Epithelial cell of esophagus (primary cell): ENCODE data around the gene CDKL4.

Experiments
- DNase-seq: peaks from one replicate; pipeline ENCODE4 v3.0.0; 2010; ENCODE audit warnings: low read depth
- H3K4me3 ChIP-seq: 2 replicates; pipeline ENCODE4 v1.5.1; 2011; ENCODE audit warnings: mild to moderate bottlenecking, low read length, control low read depth
- CTCF ChIP-seq: IDR thresholded peaks from 2 replicates; pipeline ENCODE4 v1.5.1; 2011; ENCODE audit warnings: low read depth, mild to moderate bottlenecking, low read length, control low read depth, inconsistent platforms; ENCODE audit not compliant: insufficient read depth; ENCODE audit errors: missing control alignments

The CDKL4 gene

GRCh38 chr2:39266916-39267434, 23.2 kb upstream of the CDKL4 start:
- no peak overlapping the region for H3K4me3 ChIP-seq
- no peak for DNase-seq
- TF ChIP-seq CTCF: no peak

GRCh38 chr2:39266139-39266805, 22.5 kb upstream of the CDKL4 start:
- TF ChIP-seq CTCF: no peak
- H3K4me3 ChIP-seq: no peak overlapping the region
- peak; percentile 45 for DNase-seq

- TF ChIP-seq CTCF: no peak
- no peak for DNase-seq
- no peak overlapping the region for H3K4me3 ChIP-seq
Observed at GRCh38 chr2:39265315-39265714, 21.5 kb upstream of the CDKL4 start.

- no peak overlapping the region for H3K4me3 ChIP-seq
- no peak for DNase-seq
- TF ChIP-seq CTCF: no peak
Observed at GRCh38 chr2:39264733-39265132, 21.0 kb upstream of the CDKL4 start.

- DNase-seq: no peak
- H3K4me3 ChIP-seq: no peak overlapping the region
- no peak for TF ChIP-seq CTCF
Observed at GRCh38 chr2:39260087-39260486, 16.3 kb upstream of the CDKL4 start.

GRCh38 chr2:39256040-39256439, 12.3 kb upstream of the CDKL4 start:
- no peak for TF ChIP-seq CTCF
- H3K4me3 ChIP-seq: no peak overlapping the region
- no peak for DNase-seq

GRCh38 chr2:39252888-39253518, 9.2 kb upstream of the CDKL4 start:
- TF ChIP-seq CTCF: no peak

More at GRCh38 chr2:39252888-39253518, 9.2 kb upstream of the CDKL4 start:
- H3K4me3 ChIP-seq: no peak overlapping the region
- peak; percentile 24 for DNase-seq
